AG04450 (cell line): ENCODE results near the gene ALOX12. TPM values are rescaled to one million over a fixed set of nuclear protein-coding genes. Genes with fewer than 3 reads are reported as not detected.
A peak's percentile ranks its signal among the peaks of the same experiment; 100 is the strongest.

Experiments
- CTCF ChIA-PET: fragments of 300-600, 350-600 bp; formaldehyde crosslinking; extraction: SDS; loops from one replicate; lab custom pipeline; 2022; ENCODE audit warnings: antibody characterized with exemption, inconsistent platforms; lab: Charles Lee
- POLR2A ChIA-PET: fragments of 350-600 bp; formaldehyde crosslinking; extraction: SDS; loops from one replicate; lab custom pipeline; 2021; ENCODE audit warnings: antibody characterized with exemption, inconsistent platforms; lab: Yijun Ruan, JAX
- DNase-seq: peaks from one replicate; pipeline ENCODE4 v3.0.0-alpha.2; 2011; ENCODE audit warnings: low read depth, low spot score
- H3K27ac ChIP-seq: one replicate; pipeline ENCODE4 v1.5.1; 2012; ENCODE audit warnings: low read depth, low read length, control low read depth
- H3K27me3 ChIP-seq: one replicate; pipeline ENCODE4 v1.6.0; 2012; ENCODE audit warnings: low read length; ENCODE audit not compliant: control insufficient read depth, insufficient read depth
- H3K4me3 ChIP-seq: 2 replicates; pipeline ENCODE4 v1.5.1; 2011; ENCODE audit warnings: mild to moderate bottlenecking, low read depth, low read length, control low read depth
- H3K9me3 ChIP-seq: 2 replicates; pipeline ENCODE4 v1.5.1; 2012; ENCODE audit warnings: low read length; ENCODE audit not compliant: control insufficient read depth, insufficient read depth
- CTCF ChIP-seq: IDR thresholded peaks from 2 replicates; pipeline ENCODE4 v1.5.1; 2011; ENCODE audit warnings: low read depth, low read length, control low read depth, inconsistent platforms
- polyA plus RNA-seq: library from polyadenylated mRNA; depleted of rRNA; stranded (reverse); fragments of >200 nt; gene quantifications from 2 replicates; pipeline ENCODE4 v1.2.3, GENCODE V29; 2011

ALOX12 gene
- polyA plus RNA-seq, 1 experiment: not detected

- Histone ChIP-seq H3K4me3 (no peak overlapping the region), H3K27ac (no peak overlapping the region), H3K9me3 (peaks cover 2% of the 10 kb centered on the region; the same call in 1 of the 2 replicates), H3K27me3 (no peaks in the 10 kb centered on the region)
- POLR2A ChIA-PET: interaction anchor here (1.1 kb wide), 1 partner anchor 90 kb away, joined by 3 read pairs; no protein-coding TSS in a partner anchor
- no peak for DNase-seq
- CTCF ChIA-PET: interaction anchor here (0.6 to 7.8 kb wide), 38 partner anchors 8 to 1413 kb away, joined by 3 to 218 read pairs (median 4); partner anchors contain the start of genes ALOX12 and SLC16A13
- TF ChIP-seq CTCF: peak; percentile 69
Observed at GRCh38 chr17:7004398-7005253, 8.8 kb downstream of the ALOX12 start.

DNA sequence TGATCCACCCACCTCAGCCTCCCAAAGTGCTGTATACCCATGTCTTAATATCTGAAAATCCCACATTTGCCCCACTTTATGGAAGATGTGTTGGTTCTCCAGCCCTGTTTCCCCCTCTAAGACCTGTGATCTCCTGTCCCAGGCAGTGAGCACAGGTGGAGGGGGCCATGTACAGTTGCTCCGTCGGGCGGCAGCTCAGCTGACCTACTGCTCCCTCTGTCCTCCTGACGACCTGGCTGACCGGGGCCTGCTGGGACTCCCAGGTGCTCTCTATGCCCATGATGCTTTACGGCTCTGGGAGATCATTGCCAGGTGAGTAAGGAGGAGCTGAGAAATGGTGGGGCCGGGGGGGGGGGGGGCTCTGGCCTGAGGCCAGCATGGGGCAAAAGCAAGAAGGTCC is 9.9 kb downstream of the ALOX12 start:
- H3K27me3 ChIP-seq: no peaks in the 10 kb centered on the region
- no peak for DNase-seq
- POLR2A ChIA-PET: no interaction called here
- CTCF ChIA-PET: interaction anchor here (0.6 to 7.8 kb wide), 8 partner anchors 14 to 1971 kb away, joined by 3 to 218 read pairs (median 10); no protein-coding TSS in a partner anchor
- H3K27ac ChIP-seq: no peak overlapping the region
- peaks cover 2% of the 10 kb centered on the region; the same call in 1 of the 2 replicates for H3K9me3 ChIP-seq
- no peak overlapping the region for H3K4me3 ChIP-seq
- no peak for TF ChIP-seq CTCF

DNA sequence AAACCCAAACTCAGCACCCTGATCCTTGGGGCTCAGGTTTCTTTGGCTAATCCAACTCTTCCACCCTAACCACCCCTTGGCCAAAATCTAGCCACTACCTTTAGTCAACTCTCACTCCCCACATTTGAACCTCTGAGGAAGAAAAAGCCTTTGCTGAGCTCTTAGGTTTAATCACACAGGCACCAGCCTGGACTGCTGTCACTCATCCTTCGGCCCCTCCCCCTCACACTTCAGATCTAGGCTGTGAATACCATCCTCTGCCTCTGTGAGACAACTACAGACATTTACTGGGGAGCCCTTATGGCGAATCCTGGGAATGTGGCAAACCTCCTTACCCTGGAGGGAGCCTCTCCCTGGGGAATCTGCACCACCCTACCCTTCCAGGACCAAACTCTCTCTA is 11.3 kb downstream of the ALOX12 start:
- ChIA-PET POLR2A (no interaction called here), CTCF (interaction anchor here (2.3 to 7.8 kb wide), 3 partner anchors 14 to 97 kb away, joined by 17 to 218 read pairs (median 175); no protein-coding TSS in a partner anchor)
- no peaks in the 10 kb centered on the region for H3K27me3 ChIP-seq
- no peak overlapping the region for H3K4me3 ChIP-seq
- no peak overlapping the region for H3K27ac ChIP-seq
- peaks cover 2% of the 10 kb centered on the region; the same call in 1 of the 2 replicates for H3K9me3 ChIP-seq
- DNase-seq: no peak
- no peak for TF ChIP-seq CTCF

- ChIA-PET CTCF (interaction anchor here (2.6 to 3.8 kb wide), 3 partner anchors 11 to 100 kb away, joined by 17 to 25 read pairs (median 18); no protein-coding TSS in a partner anchor), POLR2A (no interaction called here)
- DNase-seq: no peak
- Histone ChIP-seq H3K27me3 (no peaks in the 10 kb centered on the region), H3K4me3 (peak overlapping the region; percentile 97; the same call in 1 of the 2 replicates), H3K27ac (no peak overlapping the region), H3K9me3 (peaks cover 7% of the 10 kb centered on the region; the same call in 1 of the 2 replicates)
- TF ChIP-seq CTCF: no peak
Observed at GRCh38 chr17:7010523-7010922, 14.7 kb downstream of the ALOX12 start.

GRCh38 chr17:7011415-7011814 is 15.6 kb downstream of the ALOX12 start:
- Histone ChIP-seq H3K9me3 (peaks cover 7% of the 10 kb centered on the region; the same call in 1 of the 2 replicates), H3K4me3 (peak overlapping the region; percentile 97), H3K27ac (no peak overlapping the region), H3K27me3 (no peaks in the 10 kb centered on the region)
- DNase-seq: no peak
- ChIA-PET POLR2A (no interaction called here), CTCF (interaction anchor here (2.6 to 3.8 kb wide), 3 partner anchors 10 to 100 kb away, joined by 17 to 25 read pairs (median 18); no protein-coding TSS in a partner anchor)
- TF ChIP-seq CTCF: no peak
